Psoas muscle (tissue), 8 donors: ENCODE results near the gene MYL3. TPM values are rescaled to one million over a fixed set of nuclear protein-coding genes. Genes with fewer than 3 reads are reported as not detected.

Experiments
- ATAC-seq, 4 donors: fragments of 200-7000 bp; cut with Tn5 transposase; one replicate each; pipeline ENCODE4 v1.9.1; 2020; ENCODE audit warnings: moderate library complexity in 3 of 4, mild to moderate bottlenecking in 2 of 4
- DNase-seq, 2 donors: peaks; one replicate each; pipeline ENCODE4 v3.0.0-alpha.2; 2020
- H3K27ac ChIP-seq: fragments of 200-600 bp; one replicate; pipeline ENCODE4 v1.8.0; 2022
- H3K27me3 ChIP-seq, 3 donors: fragments of 200-600 bp in 1 of 3; one replicate each; pipeline versions ENCODE4 v1.6.1 to v1.8.0; 2013 to 2022; ENCODE audit warnings: low read length in 2 of 3, mild to moderate bottlenecking in 2 of 3, moderate library complexity in 1 of 3; ENCODE audit not compliant: insufficient read depth in 3 of 3
- H3K36me3 ChIP-seq, 2 donors: fragments of 200-600 bp in 1 of 2; one replicate each; pipeline versions ENCODE4 v1.6.1 to v1.8.0; 2013 to 2022; ENCODE audit warnings: low read depth in 1 of 2, mild to moderate bottlenecking in 1 of 2, moderate library complexity in 1 of 2; ENCODE audit not compliant: insufficient read depth in 1 of 2
- H3K4me1 ChIP-seq: fragments of 200-600 bp; one replicate; pipeline ENCODE4 v1.8.0; 2022
- H3K4me3 ChIP-seq: fragments of 200-600 bp; one replicate; pipeline ENCODE4 v1.8.0; 2022; ENCODE audit warnings: mild to moderate bottlenecking
- H3K9me3 ChIP-seq: fragments of 200-600 bp; one replicate; pipeline ENCODE4 v1.8.0; 2022
- CTCF ChIP-seq: fragments of 200-600 bp; IDR thresholded peaks from one replicate; pipeline ENCODE4 v1.8.0; 2022; ENCODE audit warnings: antibody characterized with exemption
- WGBS, 3 donors: extraction: QIAGEN DNeasy Blood & Tissue Kit; methylation state at CpG; one replicate each; pipeline versions ENCODE4 v1.1.6 to v1.1.7; 2013; 5-methylcytosine and 5-hydroxymethylcytosine counted together
- intact Hi-C, 2 donors: fragments of 100-400 bp; cut with DNase I; formaldehyde crosslinking; loops; one replicate each; pipeline versions ENCODE4 v1.11.0 to v1.14.2; 2022
- polyA plus RNA-seq, 3 donors: library from polyadenylated mRNA; stranded (reverse); fragments of 200-250 nt; gene quantifications; one replicate each; pipeline ENCODE4 v1.2.3, GENCODE V29; 2013
- total RNA-seq, 4 donors: library from RNA; stranded (reverse); fragmentation: NEBNext Ultra II Directional in 2 of 4; extraction: Animal tissue kit (Norgen Biotek cat#: 25700) in 2 of 4; gene quantifications; one replicate each; pipeline versions ENCODE4 v1.2.1 to v1.2.4, GENCODE V29; 2021 to 2023
- donor health status: healthy with polysubstance abuse.
- donor health status: DM: no; HTN: no; CAD: no; lungs with moderate emphysema.
- donor health status: Bipolar disorder and iron deficiency.
- donor health status: healthy.
- donor health status: DM: yes; HTN: yes; CAD: no.
- donor health status: DM: no; HTN: no; CAD: no.
- donor health status: DM: no; HTN: no; CAD: no.
- donor health status: DM: yes; HTN: yes; CAD: no.

Gene MYL3
- total and polyA plus RNA-seq, 7 donors, result 395 to 3,091 (median 1,482) TPM

- intact Hi-C loops, result no loop called here
- H3K27me3 ChIP-seq, result no peaks in the 10 kb centered on the region
- H3K4me1 ChIP-seq, result peaks cover 9% of the 10 kb centered on the region
- H3K27ac ChIP-seq, result no peak overlapping the region
- no peak for TF ChIP-seq CTCF
- 79 to 89% (median 87%) methylated on average over 5 of the region's 5 CpGs for WGBS, 3 donors
- no peak overlapping the region for H3K4me3 ChIP-seq
- H3K36me3 ChIP-seq, result no peaks in the 10 kb centered on the region
- no peaks in the 10 kb centered on the region for H3K9me3 ChIP-seq
- DNase-seq (no peak), ATAC-seq (no peak)
Observed at GRCh38 chr3:46847744-46848143, 15.5 kb downstream of the MYL3 start.

- H3K27me3 ChIP-seq, result no peaks in the 10 kb centered on the region
- peaks cover 9% of the 10 kb centered on the region for H3K4me1 ChIP-seq
- peak overlapping the region; percentile 75 for H3K27ac ChIP-seq
- intact Hi-C loops, result no loop called here
- ATAC-seq (peak in 1 of 4 donors; percentile 11), DNase-seq (peak in 1 of 2 donors; percentile 50)
- TF ChIP-seq CTCF, result no peak
- H3K36me3 ChIP-seq, result no peaks in the 10 kb centered on the region
- H3K4me3 ChIP-seq, result peak overlapping the region; percentile 68
- H3K9me3 ChIP-seq, result no peaks in the 10 kb centered on the region
- WGBS, 3 donors, result 76 to 82% (median 81%) methylated on average over 9 of the region's 9 CpGs
Observed at GRCh38 chr3:46846624-46847542, 16.4 kb downstream of the MYL3 start.

GRCh38 chr3:46845860-46846623 is 17.2 kb downstream of the MYL3 start:
- peak; percentile 37 for TF ChIP-seq CTCF
- ATAC-seq (peak; percentile 61 to 70 (median 68)), DNase-seq (peak; percentile 83 to 84)
- intact Hi-C loops, result no loop called here
- H3K9me3 ChIP-seq, result peaks cover 8% of the 10 kb centered on the region
- 14 to 19% (median 17%) methylated on average over 41 to 53 of the region's 53 CpGs for WGBS, 3 donors
- peaks cover 9% of the 10 kb centered on the region for H3K4me1 ChIP-seq
- peaks cover 0 to 4% of the 10 kb centered on the region in 2 donors for H3K36me3 ChIP-seq
- H3K27me3 ChIP-seq, result no peaks in the 10 kb centered on the region
- H3K4me3 ChIP-seq, result peak overlapping the region; percentile 68
- H3K27ac ChIP-seq, result peak overlapping the region; percentile 75

GRCh38 chr3:46845397-46845859 is 17.8 kb downstream of the MYL3 start:
- no peak for TF ChIP-seq CTCF
- Histone ChIP-seq H3K27me3 (no peaks in the 10 kb centered on the region), H3K36me3 (peaks cover 0 to 4% of the 10 kb centered on the region in 2 donors), H3K4me1 (peaks cover 9% of the 10 kb centered on the region), H3K9me3 (peaks cover 12% of the 10 kb centered on the region), H3K27ac (peak overlapping the region; percentile 75), H3K4me3 (peak overlapping the region; percentile 68)
- ATAC-seq, result peak; percentile 12 to 45 (median 34)
- peak; percentile 84 to 87 for DNase-seq
- intact Hi-C loops, result no loop called here
- WGBS, 3 donors, result 15 to 22% (median 21%) methylated on average over 21 to 23 of the region's 23 CpGs
